GM18867 (cell line): ENCODE results near the gene CENPX.

Experiments used
- ATAC-seq: cut with Tn5 transposase; IDR thresholded peaks from one replicate; pipeline ENCODE4 v1.9.1; 2021; ENCODE audit warnings: mild to moderate bottlenecking, moderate library complexity; ENCODE audit not compliant: unreplicated experiment

The CENPX gene

GRCh38 chr17:82025401-82026107 lies 2.9 kb upstream of the CENPX start:
- no peak for ATAC-seq

GRCh38 chr17:82024859-82025258 lies 2.2 kb upstream of the CENPX start:
- ATAC-seq = no peak

GRCh38 chr17:82023447-82024241 lies 966 bp upstream of the CENPX start:
- ATAC-seq = no peak

- ATAC-seq = peak; percentile 80
Observed at GRCh38 chr17:82022981-82023446, 336 bp upstream of the CENPX start, which contains the start of gene LRRC45. Gene LRRC45, plus strand, starts transcription at chr17:82023305. Its CDS starts 339 bp downstream, at chr17:82023644.

- no peak for ATAC-seq
Observed at GRCh38 chr17:82021900-82022309, 773 bp downstream of the CENPX start.

GRCh38 chr17:82021107-82021899 lies 1.4 kb downstream of the CENPX start:
- ATAC-seq = no peak

GRCh38 chr17:82020572-82021106 lies 2.0 kb downstream of the CENPX start:
- no peak for ATAC-seq

GRCh38 chr17:82019690-82020571 lies 2.7 kb downstream of the CENPX start:
- no peak for ATAC-seq

- ATAC-seq = no peak
Observed at GRCh38 chr17:82018989-82019689, 3.5 kb downstream of the CENPX start.

- no peak for ATAC-seq
Observed at GRCh38 chr17:82018152-82018988, 4.3 kb downstream of the CENPX start.

GRCh38 chr17:82017612-82018151 lies 5.0 kb downstream of the CENPX start:
- ATAC-seq = no peak

GRCh38 chr17:82016875-82017459 lies 5.7 kb downstream of the CENPX start:
- ATAC-seq = no peak

- ATAC-seq = no peak
Observed at GRCh38 chr17:82016061-82016874, 6.4 kb downstream of the CENPX start.

- ATAC-seq = no peak
Observed at GRCh38 chr17:82015311-82015971, 7.2 kb downstream of the CENPX start.

- no peak for ATAC-seq
Observed at GRCh38 chr17:82014971-82015310, 7.7 kb downstream of the CENPX start.

- no peak for ATAC-seq
Observed at GRCh38 chr17:82014432-82014831, 8.2 kb downstream of the CENPX start.
